ENCODE data around the gene PLD1.

DNA sequence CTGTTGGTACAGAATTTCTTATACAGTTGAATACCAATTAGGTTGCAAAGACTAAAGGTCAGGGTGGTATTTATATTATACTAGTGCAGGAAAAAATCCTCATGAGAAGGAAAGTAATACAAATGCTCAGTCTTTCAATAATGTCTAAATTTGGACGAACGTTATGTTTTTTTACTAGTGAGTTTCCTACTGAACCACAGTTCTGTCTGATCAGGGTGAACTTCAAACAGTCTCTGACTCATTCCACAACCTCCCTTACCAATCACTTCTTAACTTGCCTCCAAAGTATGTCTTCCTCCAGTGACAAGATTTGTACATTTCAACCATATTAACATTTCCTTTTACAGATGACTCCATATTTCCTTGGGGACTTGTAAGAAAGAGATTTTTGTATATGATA, 36.3 kb upstream of the PLD1 start:
- no peak for TF ChIP-seq EZH2 (IDR thresholded peaks at IDR 0.05)
- TF ChIP-seq, protein P1, sequence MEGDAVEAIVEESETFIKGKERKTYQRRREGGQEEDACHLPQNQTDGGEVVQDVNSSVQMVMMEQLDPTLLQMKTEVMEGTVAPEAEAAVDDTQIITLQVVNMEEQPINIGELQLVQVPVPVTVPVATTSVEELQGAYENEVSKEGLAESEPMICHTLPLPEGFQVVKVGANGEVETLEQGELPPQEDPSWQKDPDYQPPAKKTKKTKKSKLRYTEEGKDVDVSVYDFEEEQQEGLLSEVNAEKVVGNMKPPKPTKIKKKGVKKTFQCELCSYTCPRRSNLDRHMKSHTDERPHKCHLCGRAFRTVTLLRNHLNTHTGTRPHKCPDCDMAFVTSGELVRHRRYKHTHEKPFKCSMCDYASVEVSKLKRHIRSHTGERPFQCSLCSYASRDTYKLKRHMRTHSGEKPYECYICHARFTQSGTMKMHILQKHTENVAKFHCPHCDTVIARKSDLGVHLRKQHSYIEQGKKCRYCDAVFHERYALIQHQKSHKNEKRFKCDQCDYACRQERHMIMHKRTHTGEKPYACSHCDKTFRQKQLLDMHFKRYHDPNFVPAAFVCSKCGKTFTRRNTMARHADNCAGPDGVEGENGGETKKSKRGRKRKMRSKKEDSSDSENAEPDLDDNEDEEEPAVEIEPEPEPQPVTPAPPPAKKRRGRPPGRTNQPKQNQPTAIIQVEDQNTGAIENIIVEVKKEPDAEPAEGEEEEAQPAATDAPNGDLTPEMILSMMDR (IDR thresholded peaks at IDR 0.05) = no peak
- no peak for TF ChIP-seq EZH2phosphoT487 (IDR thresholded peaks at IDR 0.05)
